CD4-positive, alpha-beta T cell treated with Interleukin-17A for 1 hour (primary cell): ENCODE data around the gene CEP170B.

Source experiments
- DNase-seq: peaks from one replicate; pipeline ENCODE4 v3.0.0-alpha.2; 2020

The CEP170B gene

GRCh38 chr14:104868060-104868740, 3.1 kb downstream of the CEP170B start:
- no peak for DNase-seq

GRCh38 chr14:104868811-104869572, 3.9 kb downstream of the CEP170B start:
- DNase-seq: no peak

DNA sequence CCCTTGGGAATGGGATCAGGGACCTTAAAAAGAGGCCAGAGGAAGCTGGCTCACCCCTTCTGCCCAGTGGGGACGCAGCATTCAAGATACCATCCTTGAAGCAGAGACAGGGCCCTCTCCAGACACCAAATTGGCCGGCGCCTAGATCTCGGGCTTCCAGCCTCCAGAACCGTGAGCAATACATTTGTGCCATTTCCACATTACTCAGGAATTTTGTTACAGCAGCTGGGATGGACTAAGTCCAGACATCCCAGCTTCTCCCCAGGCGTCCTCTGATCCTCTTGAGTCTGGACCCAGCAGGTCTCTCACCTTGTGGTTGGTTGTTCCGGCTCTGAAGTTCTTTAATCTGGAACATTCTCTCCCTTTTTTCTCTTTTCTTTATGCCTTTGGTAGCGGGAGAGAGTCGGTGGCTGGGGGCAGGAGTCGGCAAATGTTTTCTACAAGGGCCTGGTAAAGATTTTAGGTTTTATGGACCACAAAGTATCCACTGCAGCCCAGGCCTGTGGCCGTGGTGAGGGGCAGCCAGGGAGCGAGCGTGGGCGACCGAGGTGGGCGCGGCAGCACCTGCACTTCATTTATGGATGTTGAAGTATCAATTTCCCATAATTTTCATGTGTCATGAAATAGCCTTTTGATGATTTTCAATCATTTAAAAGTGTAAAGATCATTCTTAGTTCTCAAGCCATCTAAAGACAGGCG, 4.8 kb downstream of the CEP170B start:
- no peak for DNase-seq

GRCh38 chr14:104870368-104871144, 5.5 kb downstream of the CEP170B start:
- DNase-seq: peak; percentile 36

- DNase-seq: no peak
Measured at GRCh38 chr14:104871145-104871655, 6.1 kb downstream of the CEP170B start.

DNA sequence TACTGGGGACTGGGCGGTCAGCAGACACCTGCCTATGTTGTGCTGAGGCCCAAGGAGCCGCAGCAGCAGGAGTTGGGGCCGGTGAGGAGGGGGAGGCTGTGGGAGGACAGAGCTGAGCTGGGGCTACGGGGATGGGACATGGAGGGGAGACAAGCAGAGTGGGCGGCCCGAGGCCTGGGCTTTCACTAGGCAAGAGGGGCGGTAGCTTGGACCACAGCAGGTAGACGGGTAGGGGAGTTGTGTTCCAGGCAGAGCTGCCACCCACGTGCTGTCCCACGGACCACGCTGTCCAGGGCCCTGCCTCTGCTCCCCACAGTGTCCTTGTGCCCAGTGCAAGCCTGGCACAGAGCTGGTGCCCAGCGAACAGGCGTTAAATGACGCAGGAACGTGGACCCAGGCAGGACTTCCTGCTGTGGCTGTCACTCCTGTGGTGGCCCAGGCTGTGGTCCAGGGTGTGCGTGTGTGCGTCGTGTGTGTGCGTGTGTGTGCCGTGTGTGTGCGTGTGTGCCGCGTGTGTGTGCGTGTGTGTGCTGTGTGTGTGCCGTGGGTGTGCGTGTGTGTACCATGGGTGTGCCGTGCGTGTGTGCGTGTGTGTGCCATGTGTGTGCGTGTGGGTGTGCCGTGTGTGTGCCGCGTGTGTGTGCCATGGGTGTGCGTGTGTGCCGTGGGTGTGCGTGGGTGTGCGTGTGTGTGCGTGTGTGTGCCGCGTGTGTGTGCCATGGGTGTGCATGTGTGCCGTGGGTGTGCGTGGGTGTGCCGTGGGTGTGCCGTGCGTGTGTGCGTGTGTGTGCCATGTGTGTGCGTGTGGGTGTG, 6.8 kb downstream of the CEP170B start:
- no peak for DNase-seq

DNA sequence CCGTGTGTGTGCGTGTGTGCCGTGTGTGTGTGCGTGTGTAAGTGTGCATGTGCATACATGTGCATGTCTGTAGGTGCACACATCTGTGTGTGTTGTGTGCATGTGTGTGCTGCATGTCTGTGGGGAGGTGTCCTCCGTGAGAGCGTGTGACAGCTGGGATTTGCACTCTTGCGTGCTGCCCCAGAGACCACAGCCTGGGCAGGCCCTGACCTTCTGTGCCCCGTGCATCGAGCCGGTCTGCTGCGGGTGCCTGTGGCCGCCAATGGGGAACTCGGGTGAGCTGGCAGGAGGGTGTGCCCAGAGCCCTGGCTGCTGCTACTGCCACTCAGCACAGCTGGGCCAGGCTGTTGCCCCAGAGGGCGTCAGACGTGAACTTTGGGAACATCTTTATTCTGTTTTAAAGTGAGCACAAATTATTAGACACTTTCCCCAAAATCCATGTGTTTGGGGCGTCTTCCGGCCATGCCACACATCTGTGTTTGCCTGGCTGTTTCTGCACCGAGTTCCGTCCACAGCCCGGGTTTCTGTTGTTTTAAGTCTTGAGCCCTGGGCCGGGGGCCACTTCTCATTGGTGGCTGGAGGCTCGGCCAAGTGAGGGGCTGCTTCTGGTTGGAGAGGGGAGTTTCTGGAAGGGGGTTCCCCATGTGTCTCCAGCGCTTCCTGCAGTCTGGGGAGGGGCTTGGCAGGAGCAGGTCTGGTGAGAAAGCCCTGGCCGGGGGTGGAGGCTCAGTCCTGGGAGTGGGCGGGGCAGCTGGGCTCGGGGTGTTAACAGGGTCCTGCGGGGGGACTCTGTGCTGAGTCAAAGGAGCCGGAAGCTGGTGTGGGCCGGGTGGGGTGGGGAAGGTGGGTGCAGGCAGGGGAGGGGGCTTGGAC, 7.6 kb downstream of the CEP170B start:
- no peak for DNase-seq

DNA sequence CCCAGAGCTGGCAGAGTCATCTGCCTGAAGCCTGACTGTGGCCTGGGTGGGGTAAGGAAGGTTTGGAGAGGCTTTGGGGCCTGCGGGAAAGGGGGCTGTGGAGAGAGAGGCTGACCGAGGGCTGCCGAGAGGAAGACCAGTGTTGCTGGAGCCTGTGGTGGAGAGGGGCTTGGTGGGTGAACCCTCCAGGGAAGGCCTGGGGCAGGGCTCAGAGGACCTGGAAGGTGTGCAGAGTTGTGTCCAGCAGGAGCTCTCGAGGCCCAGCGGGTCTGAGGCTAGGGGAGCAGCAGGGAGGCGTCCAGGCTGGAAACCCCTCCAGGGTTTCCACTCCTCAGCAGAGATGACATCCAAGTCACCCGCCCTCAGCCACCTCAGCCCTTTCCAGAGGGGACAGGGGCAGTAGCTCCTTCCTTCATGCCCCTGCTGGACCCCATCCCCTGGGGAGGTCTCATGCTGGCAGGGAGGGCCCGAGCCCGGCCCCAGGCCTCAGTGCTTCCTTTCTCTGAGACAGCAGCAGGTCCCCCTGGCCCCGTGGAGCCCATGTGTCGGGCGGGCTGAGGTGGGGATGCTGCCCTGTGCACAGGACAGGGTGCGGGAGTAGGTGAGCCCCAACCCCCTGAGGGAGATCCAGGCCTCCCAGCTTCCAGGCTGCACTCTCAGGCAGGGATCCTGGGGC, 8.4 kb downstream of the CEP170B start:
- no peak for DNase-seq

DNA sequence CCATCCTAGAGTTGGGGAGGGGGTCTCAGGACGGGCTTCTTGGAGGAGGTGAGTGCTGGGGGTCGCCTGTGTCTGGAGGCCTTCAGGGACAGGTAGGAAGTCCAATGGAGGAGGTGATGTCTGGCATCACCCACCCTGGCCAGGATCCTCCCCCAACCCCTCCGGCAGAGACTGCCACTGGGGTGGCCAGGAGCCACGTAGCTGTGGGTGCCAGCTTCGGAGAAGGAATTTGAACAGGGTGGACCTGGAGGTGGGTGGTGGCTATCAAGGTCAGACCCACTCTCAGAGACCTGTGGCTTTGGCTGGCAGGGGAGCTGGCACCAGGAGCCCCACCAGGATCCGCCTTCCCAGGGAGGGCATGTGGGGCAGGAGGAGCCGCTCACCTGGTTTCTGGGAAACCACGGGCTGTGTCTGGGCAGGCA, 9.1 kb downstream of the CEP170B start:
- no peak for DNase-seq

GRCh38 chr14:104874571-104875411, 9.7 kb downstream of the CEP170B start:
- DNase-seq: no peak

DNA sequence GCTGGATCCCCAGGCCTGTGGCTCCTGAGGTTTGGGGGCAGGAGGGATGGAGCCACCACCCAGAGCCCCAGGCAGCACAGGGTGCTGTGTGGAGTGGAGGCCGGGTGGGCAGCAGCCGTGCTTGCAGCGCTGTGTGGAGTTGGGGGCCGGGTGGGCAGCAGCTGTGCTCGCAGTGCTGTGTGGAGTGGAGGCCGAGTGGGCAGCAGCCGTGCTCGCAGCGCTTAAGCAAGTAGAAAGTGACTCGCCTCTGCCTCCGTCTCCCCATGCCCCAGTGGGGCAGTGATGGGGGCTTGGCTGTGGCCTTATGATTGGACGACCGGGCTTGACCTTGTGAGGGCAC, 10.3 kb downstream of the CEP170B start:
- no peak for DNase-seq

DNA sequence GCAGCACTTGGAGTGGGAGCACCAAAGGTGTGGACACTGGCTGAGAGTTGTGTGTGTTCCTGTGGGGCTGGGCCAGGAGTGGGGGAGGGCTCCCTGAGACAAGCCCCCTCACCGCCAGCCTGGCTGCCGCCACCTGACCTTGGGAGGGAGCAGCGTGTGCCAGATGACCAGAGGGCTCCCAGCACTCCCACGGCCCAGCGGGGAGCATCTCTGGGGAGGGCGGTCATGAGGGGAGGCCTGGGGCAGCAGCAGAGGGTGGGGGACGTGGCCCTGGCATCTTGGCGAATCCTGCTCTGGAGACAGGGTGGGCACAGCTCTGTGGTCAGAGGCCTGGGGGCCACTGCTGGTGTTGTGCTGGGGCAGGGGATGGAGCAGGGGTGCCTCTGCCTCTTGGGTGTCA, 10.7 kb downstream of the CEP170B start:
- DNase-seq: no peak

DNA sequence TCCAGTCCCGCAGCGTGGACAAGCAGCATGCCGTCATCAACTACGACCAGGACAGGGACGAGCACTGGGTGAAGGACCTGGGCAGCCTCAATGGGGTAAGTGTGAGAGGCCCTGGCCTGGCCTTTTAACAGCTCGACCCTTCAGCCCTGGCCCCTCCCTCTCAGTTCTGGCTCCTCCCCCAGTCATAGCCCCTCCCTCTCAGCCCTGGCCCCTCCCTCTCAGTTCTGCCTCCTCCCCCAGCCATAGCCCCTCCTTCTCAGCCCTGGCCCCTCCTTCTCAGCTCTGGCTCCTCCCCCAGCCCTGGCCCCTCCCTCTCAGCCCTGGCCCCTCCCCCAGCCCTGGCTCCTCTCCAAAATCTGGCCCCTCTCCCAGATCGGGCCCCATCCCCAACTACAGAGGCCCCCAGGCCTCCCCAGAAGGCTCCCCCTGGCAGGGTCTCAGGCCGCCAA, 11.2 kb downstream of the CEP170B start:
- peak; percentile 41 for DNase-seq

- DNase-seq: no peak
Measured at GRCh38 chr14:104877066-104877805, 12.2 kb downstream of the CEP170B start.

DNA sequence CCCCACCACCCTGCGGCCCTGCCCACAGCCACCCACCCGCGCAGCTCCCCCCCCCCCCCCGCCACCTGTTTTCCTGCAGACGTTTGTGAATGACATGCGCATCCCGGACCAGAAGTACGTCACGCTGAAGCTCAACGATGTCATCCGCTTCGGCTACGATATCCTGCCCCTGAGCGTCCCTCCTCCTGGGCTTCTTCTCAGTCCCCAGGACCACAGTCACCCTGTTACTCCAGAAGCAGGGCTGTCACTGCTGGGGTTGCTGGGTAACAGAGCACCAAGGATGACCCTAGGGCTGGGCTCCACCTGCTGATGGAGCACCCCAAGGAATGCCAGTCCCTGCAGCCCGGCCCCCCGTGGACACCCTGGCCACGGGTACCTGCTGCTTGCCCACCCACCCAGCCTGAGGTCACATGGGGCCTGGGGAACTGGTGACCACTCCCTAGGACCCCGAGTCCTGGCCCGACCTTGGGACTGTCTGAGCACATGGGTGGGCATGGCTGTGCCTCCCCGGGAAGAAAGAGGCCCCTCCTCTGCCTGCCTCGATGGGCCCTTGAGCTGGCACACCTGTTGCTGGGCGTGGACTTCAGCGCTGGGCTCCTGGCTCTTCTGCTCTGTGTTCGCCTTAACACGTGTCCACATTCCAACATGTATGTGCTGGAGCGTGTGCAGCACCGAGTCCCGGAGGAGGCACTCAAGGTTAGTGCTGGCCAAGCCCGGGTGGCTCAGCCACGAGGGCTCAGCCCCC, 12.9 kb downstream of the CEP170B start:
- DNase-seq: no peak

DNA sequence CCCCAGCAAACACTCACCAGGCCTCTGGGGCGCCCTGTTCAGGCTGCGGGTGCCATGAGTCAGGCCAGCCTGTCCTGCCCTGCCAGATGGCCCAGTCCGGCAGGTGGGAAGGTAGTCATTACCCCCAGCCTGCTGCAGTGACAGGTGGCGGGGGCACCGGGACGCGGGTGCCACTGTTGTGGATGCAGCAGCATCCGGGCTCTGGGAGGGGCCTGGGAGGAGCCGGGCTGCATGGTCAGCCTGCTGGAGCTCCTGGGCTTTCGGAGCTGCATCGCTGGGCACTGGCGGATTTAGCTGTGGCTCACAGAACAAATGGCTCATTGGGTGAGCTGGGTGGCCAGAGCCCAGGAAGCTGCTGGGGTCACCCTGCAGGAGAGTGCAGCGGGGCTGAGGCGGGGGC, 13.5 kb downstream of the CEP170B start:
- DNase-seq: no peak

- no peak for DNase-seq
Measured at GRCh38 chr14:104879201-104879982, 14.3 kb downstream of the CEP170B start.
